Keratinocyte (primary cell): ENCODE results near the gene TNIK.

Experiments
- CTCF ChIP-seq, 3 experiments: IDR thresholded peaks in 1 of 3; conservative IDR thresholded peaks in 1 of 3; optimal IDR thresholded peaks in 1 of 3; 2 replicates in 2 of 3; 3 replicates in 1 of 3; pipeline versions ENCODE3 to v1.5.1; 2011; ENCODE audit warnings: low read length in 3 of 3, mild to moderate bottlenecking in 3 of 3, moderate library complexity in 2 of 3, control low read depth in 1 of 3, inconsistent platforms in 1 of 3; ENCODE audit not compliant: insufficient read depth in 2 of 3; ENCODE audit errors: extremely low read depth in 1 of 3
- EZH2 ChIP-seq: IDR thresholded peaks from one replicate; pipeline ENCODE4 v1.6.1; 2012; ENCODE audit warnings: inconsistent platforms, mild to moderate bottlenecking, low read length, moderate library complexity

DNA sequence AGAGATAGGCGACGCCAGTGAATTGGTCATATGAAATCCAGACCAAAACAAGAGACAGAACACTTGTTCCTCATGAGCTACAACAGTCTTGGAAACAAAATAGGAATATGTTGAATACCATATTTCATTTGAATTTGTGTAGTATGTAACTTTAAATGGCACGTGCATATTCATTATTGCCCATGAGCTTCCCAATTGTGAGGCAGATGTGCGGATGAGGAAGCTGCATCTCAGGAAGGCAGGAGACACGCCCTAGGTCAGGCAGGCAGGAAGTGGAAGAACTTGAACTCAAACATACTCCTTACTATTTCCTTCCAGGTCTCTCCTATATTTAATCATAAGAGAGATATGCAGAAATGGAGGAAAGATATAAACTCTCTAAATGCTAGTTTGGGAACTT lies 326.9 kb downstream of the TNIK start:
- TF ChIP-seq CTCF (optimal IDR thresholded peaks at IDR 0.05 in 1 of 3, IDR thresholded peaks at IDR 0.05 in 1 of 3, conservative IDR thresholded peaks at IDR 0.05 in 1 of 3; ENCODE audit: extremely low read depth in 1 of 3, insufficient read depth in 2 of 3, low read length in 3 of 3) (no peak), EZH2 (no peak)
